GM18868 (cell line): ENCODE data around the gene LAPTM4A.
A peak's percentile ranks its signal among the peaks of the same experiment; 100 is the strongest.
"Not testable (repeated sequence)": the region's sequence is repeated elsewhere in the genome, so short reads cannot be mapped to it uniquely, and the experiment has no call there.

ENCODE experiments used
- ATAC-seq: cut with Tn5 transposase; IDR thresholded peaks from one replicate; pipeline ENCODE4 v1.9.1; 2021; ENCODE audit warnings: mild to moderate bottlenecking, moderate library complexity; ENCODE audit not compliant: unreplicated experiment

The LAPTM4A gene

GRCh38 chr2:20052861-20053281 is 1.4 kb upstream of the LAPTM4A start:
- ATAC-seq, result no peak

GRCh38 chr2:20052229-20052851 is 912 bp upstream of the LAPTM4A start:
- ATAC-seq, result no peak

- peak; percentile 23 for ATAC-seq
Observed at GRCh38 chr2:20050646-20051531, 539 bp downstream of the LAPTM4A start.

GRCh38 chr2:20050104-20050645 is 1.3 kb downstream of the LAPTM4A start:
- peak; percentile 33 for ATAC-seq

GRCh38 chr2:20049637-20050036 is 1.8 kb downstream of the LAPTM4A start:
- ATAC-seq, result no peak

- no peak for ATAC-seq
Observed at GRCh38 chr2:20048488-20049448, 2.7 kb downstream of the LAPTM4A start.

- not testable (repeated sequence) for ATAC-seq
Observed at GRCh38 chr2:20045712-20046292, 5.6 kb downstream of the LAPTM4A start.

- no peak for ATAC-seq
Observed at GRCh38 chr2:20044778-20045177, 6.7 kb downstream of the LAPTM4A start.

- ATAC-seq, result no peak
Observed at GRCh38 chr2:20042531-20042930, 8.9 kb downstream of the LAPTM4A start.

GRCh38 chr2:20040489-20041172 is 10.8 kb downstream of the LAPTM4A start:
- no peak for ATAC-seq

- no peak for ATAC-seq
Observed at GRCh38 chr2:20037660-20038059, 13.8 kb downstream of the LAPTM4A start.

- no peak for ATAC-seq
Observed at GRCh38 chr2:20035955-20036666, 15.3 kb downstream of the LAPTM4A start.

- no peak for ATAC-seq
Observed at GRCh38 chr2:20034821-20035220, 16.6 kb downstream of the LAPTM4A start.

GRCh38 chr2:20034218-20034617 is 17.2 kb downstream of the LAPTM4A start:
- ATAC-seq, result no peak

GRCh38 chr2:20033322-20033721 is 18.1 kb downstream of the LAPTM4A start:
- ATAC-seq, result no peak

- no peak for ATAC-seq
Observed at GRCh38 chr2:20030224-20030623, 21.2 kb downstream of the LAPTM4A start.

- no peak for ATAC-seq
Observed at GRCh38 chr2:20027705-20028434, 23.6 kb downstream of the LAPTM4A start.

GRCh38 chr2:20027260-20027677 is 24.2 kb downstream of the LAPTM4A start:
- ATAC-seq, result no peak
